ENCODE results near the gene AGFG2. TPM values are rescaled to one million over a fixed set of nuclear protein-coding genes. Genes with fewer than 3 reads are reported as not detected.
A peak's percentile ranks its signal among the peaks of the same experiment; 100 is the strongest.

The AGFG2 gene
- total RNA-seq, 1 experiment from 2014 or later = 11.9 TPM

GRCh38 chr7:100568896-100569844 is 30.2 kb downstream of the AGFG2 start:
- Mint-ChIP-seq H3K36me3 (ENCODE audit: insufficient read depth, unreplicated experiment) (no peaks in the 10 kb centered on the region), H3K27ac (ENCODE audit: low read depth, unreplicated experiment) (peak overlapping the region; percentile 56), H3K4me3 (ENCODE audit: unreplicated experiment) (no peak overlapping the region), H3K9me3 (ENCODE audit: unreplicated experiment) (no peaks in the 10 kb centered on the region), H3K27me3 (ENCODE audit: insufficient read depth, unreplicated experiment) (no peaks in the 10 kb centered on the region), H3K4me1 (ENCODE audit: insufficient read depth, unreplicated experiment) (no peaks in the 10 kb centered on the region)
- POLR2A ChIA-PET = interaction anchor here (0.6 to 1.1 kb wide), 2 partner anchors 23 to 108 kb away, joined by 3 read pairs; no protein-coding TSS in a partner anchor
- intact Hi-C loops (cut with micrococcal nuclease) = no loop called here
- peak; percentile 43 for DNase-seq (ENCODE audit: unreplicated experiment)
- BruUV-seq (replicated peaks) = no TSS peak
- no peak for TF ChIP-seq CTCF (IDR thresholded peaks at IDR 0.05; ENCODE audit: unreplicated experiment)
- CTCF ChIA-PET = interaction anchor here (0.7 kb wide), 1 partner anchor 92 kb away, joined by 3 read pairs; no protein-coding TSS in a partner anchor

- POLR2A ChIA-PET = no interaction called here
- intact Hi-C loops (cut with micrococcal nuclease) = no loop called here
- no peak for DNase-seq (ENCODE audit: unreplicated experiment)
- H3K9me3 Mint-ChIP-seq (ENCODE audit: unreplicated experiment) = no peaks in the 10 kb centered on the region
- CTCF ChIA-PET = interaction anchor here (0.6 to 2.6 kb wide), 3 partner anchors 11 to 102 kb away, joined by 3 to 14 read pairs (median 6); no protein-coding TSS in a partner anchor
- H3K4me1 Mint-ChIP-seq (ENCODE audit: insufficient read depth, unreplicated experiment) = no peaks in the 10 kb centered on the region
- no peak overlapping the region for H3K27ac Mint-ChIP-seq (ENCODE audit: low read depth, unreplicated experiment)
- no peaks in the 10 kb centered on the region for H3K27me3 Mint-ChIP-seq (ENCODE audit: insufficient read depth, unreplicated experiment)
- BruUV-seq (replicated peaks) = no TSS peak
- no peak for TF ChIP-seq CTCF (IDR thresholded peaks at IDR 0.05; ENCODE audit: unreplicated experiment)
- H3K4me3 Mint-ChIP-seq (ENCODE audit: unreplicated experiment) = no peak overlapping the region
- peaks cover 14% of the 10 kb centered on the region for H3K36me3 Mint-ChIP-seq (ENCODE audit: insufficient read depth, unreplicated experiment)
These were observed 32.2 kb downstream of the AGFG2 start for GRCh38 chr7:100570954-100571828.

DNA sequence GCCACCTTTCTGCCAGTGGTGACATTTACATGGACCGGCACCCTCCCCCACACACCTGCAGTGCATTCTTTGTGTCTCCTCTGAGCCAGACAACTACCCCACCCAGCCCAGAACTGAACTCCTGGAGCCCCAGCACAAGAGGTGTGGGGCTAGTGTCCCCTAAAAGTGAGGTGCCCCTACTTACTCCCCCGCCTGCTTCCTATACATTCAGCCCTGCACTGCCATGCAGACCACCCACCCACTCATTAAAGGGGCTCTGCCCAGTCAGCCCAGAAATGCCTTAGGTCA is 32.8 kb downstream of the AGFG2 start:
- no peak overlapping the region for H3K27ac Mint-ChIP-seq (ENCODE audit: low read depth, unreplicated experiment)
- TF ChIP-seq CTCF (IDR thresholded peaks at IDR 0.05; ENCODE audit: unreplicated experiment) = no peak
- ChIA-PET CTCF (interaction anchor here (0.9 to 2.6 kb wide), 2 partner anchors 12 to 102 kb away, joined by 6 to 14 read pairs; no protein-coding TSS in a partner anchor), POLR2A (no interaction called here)
- H3K4me1 Mint-ChIP-seq (ENCODE audit: insufficient read depth, unreplicated experiment) = no peaks in the 10 kb centered on the region
- no peak for DNase-seq (ENCODE audit: unreplicated experiment)
- BruUV-seq (replicated peaks) = no TSS peak
- no peaks in the 10 kb centered on the region for H3K27me3 Mint-ChIP-seq (ENCODE audit: insufficient read depth, unreplicated experiment)
- intact Hi-C loops (cut with micrococcal nuclease) = no loop called here
- no peak overlapping the region for H3K4me3 Mint-ChIP-seq (ENCODE audit: unreplicated experiment)
- peaks cover 14% of the 10 kb centered on the region for H3K36me3 Mint-ChIP-seq (ENCODE audit: insufficient read depth, unreplicated experiment)
- H3K9me3 Mint-ChIP-seq (ENCODE audit: unreplicated experiment) = no peaks in the 10 kb centered on the region

All from MCF 10A (cell line).